ENCODE measurements around the gene RALA.

The RALA gene

GRCh38 chr7:39613577-39613976, 9.8 kb upstream of the RALA start:
- peak; percentile 94 for DNase-seq (ENCODE audit: low read depth)

DNA sequence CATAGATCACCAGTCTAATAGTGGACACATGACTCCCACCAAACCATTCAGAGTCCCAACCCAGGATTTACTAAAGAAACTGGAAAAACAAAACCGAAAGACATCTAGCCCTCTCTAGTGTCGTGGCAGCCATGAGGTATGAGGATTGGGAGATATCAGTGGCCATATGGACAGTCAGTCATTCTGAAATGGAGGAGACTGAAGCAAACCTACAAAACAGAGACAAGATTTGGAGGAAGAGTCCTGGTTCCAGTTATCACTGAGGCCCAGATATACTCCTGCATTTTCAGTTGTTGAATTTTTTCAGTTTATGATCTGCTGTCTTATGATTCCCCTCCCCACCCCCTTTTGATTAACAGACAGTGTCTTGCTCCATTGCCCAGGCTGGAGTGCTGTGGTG, 9.1 kb upstream of the RALA start:
- no peak for DNase-seq (ENCODE audit: low read depth)

- peak; percentile 44 for DNase-seq (ENCODE audit: low read depth)
These were observed 7.9 kb upstream of the RALA start for GRCh38 chr7:39615350-39615975.

DNA sequence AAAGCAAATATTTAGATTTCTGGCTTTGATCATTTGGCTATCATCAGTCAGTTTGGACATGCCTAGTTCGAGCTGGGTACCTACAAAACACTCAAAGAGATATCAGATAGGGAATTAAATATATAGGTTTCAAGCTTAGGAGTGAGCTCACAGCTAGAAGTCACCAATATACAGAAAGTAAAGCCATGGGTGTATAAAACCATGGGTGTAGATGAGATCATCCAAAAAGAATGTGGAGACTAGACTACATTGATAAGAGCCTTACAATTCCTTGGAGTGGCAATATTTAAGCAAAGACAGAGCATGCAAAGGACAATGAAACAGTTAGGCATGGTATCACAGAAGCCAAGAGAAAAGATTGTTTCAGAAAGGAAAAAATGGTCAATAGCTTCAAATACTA, 7.2 kb upstream of the RALA start:
- DNase-seq (ENCODE audit: low read depth), result peak; percentile 80

GRCh38 chr7:39617005-39617404, 6.4 kb upstream of the RALA start:
- DNase-seq (ENCODE audit: low read depth), result peak; percentile 71

GRCh38 chr7:39618868-39619267, 4.5 kb upstream of the RALA start:
- DNase-seq (ENCODE audit: low read depth), result no peak

- DNase-seq (ENCODE audit: low read depth), result peak; percentile 30
These were observed 2.9 kb upstream of the RALA start for GRCh38 chr7:39620486-39620885.

DNA sequence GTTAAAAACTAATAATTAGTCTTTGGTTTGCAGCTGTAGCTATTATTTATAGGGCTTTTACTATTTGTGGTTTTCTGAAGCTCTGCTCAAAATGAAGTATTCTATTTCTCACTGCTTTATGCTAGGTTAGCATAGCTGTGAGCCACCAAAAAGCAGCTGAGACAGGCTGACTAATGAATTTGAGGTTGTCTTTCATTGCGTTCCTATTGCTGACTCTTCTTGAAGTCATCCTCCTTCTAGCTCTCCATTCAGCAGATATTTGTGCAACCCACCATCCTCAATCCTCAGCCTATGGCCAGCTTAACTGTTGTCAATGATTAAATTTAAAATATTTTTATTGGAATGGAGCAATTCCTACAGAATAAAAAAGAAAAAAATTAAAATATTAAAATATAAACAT, 2.1 kb upstream of the RALA start:
- DNase-seq (ENCODE audit: low read depth), result peak; percentile 98

- DNase-seq (ENCODE audit: low read depth), result peak; percentile 80
These were observed 1.5 kb upstream of the RALA start for GRCh38 chr7:39621784-39622411.

DNA sequence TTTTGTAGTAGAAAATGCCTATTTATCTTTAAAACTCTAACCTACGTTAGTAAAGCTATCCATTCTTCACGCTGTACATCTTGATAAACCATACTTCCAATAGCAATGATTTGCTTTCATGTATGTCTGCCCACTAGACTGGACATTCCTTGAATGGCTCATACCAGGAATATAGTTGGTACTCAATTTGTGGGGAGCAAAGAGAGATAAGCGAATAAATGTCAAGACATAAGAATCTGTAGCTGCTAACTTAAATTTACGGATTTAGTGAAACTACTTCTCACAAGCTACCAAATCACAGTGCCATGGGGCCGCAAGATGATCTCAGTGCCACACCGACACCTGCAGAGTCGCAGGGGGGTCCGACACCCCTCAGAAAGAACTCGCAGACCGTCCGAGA, 763 bp upstream of the RALA start:
- no peak for DNase-seq (ENCODE audit: low read depth)

DNA sequence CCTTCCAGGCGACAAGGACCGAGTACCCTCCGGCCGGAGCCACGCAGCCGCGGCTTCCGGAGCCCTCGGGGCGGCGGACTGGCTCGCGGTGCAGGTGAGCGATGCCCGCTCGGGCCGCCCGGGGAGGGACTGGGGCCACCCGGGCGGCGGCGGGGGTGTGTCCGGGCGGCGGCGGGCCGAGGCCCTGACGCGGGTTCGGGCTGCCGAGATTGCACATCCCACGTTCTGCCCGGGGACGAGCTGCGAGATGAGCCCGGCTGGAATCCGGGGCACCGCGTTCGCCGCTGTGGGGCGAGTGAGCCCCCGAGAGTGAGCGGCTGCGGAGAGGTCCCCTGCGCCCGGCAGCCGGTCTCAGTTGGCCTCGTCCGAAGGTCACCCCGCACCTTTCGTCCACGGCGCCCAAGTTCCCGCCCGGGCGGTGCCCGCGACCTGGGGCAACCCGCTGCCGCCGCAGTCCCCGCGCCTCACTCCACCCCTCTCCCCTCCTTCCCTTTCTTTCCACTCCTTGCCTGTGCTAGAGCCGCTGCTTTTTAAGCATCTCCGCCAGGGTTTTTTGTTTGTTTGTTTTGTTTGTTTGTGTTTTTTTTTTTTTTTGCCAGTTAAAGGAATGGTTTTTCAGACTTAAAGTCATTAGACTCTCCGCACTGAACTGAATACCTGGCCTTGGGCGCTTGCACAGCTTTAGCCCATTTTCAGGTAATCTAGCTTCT, 515 bp downstream of the RALA start:
- peak; percentile 39 for DNase-seq (ENCODE audit: low read depth)

GRCh38 chr7:39624442-39624807, 1.1 kb downstream of the RALA start:
- peak; percentile 45 for DNase-seq (ENCODE audit: low read depth)

DNA sequence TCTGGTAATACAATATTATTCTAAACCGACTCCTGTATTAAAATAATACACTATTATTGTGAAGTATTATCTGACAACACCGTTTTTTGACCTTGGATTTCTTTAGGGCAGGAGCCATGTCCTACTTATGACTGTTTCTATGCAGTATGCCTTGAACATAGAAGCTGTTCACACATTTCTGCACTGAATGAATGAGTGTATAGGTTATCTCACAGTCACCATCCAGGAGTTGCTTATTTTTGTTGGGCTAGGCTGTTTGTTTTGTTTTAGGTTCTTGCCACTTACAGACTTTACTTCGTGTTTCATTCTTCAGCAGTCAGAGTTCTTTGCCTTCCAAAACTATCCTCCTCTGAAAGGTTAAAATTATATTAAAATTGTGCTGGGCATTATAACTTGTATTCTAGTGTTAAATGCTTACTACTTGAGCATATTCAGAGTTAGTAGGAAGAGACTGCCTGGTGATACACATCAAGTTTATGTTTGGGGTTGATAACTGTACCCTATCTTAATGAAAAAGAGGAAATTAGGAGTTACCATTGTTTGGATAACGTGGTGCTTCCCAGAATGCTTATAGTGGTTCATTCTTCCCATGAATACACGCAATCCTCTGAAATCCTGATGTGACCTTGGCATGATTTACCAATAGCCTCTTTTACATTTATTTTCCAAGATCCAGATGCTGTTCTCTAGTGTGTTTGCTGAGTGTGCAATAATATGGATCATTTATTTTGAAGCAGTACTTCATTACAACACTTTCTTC, 1.7 kb downstream of the RALA start:
- DNase-seq (ENCODE audit: low read depth), result peak; percentile 59

DNA sequence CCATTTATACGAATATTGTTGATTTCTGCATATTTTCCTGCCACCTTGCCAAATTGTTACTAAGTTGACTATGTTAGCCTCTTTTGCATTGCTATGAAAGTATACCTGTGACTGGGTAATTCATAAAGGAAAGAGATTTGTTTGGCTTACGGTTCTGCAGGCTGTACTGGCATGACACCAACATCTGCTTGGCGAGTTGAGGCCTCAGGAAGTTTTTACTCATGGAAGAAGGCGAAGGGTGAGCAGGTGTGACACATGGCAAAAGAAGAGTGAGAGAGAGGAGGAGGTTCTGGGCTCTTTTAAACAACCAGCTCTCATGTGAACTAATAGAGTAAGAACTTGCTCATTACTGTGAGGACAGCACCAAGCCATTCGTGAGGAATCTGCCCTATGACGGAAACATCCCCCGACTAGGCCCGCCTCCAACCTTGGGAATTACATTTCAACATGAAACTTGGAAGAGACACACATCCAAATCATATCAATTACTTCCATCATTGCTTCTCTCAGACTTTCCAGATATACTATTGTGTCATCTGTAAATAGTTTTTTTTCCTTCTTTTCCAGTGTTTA, 8.4 kb downstream of the RALA start:
- DNase-seq (ENCODE audit: low read depth), result no peak

DNA sequence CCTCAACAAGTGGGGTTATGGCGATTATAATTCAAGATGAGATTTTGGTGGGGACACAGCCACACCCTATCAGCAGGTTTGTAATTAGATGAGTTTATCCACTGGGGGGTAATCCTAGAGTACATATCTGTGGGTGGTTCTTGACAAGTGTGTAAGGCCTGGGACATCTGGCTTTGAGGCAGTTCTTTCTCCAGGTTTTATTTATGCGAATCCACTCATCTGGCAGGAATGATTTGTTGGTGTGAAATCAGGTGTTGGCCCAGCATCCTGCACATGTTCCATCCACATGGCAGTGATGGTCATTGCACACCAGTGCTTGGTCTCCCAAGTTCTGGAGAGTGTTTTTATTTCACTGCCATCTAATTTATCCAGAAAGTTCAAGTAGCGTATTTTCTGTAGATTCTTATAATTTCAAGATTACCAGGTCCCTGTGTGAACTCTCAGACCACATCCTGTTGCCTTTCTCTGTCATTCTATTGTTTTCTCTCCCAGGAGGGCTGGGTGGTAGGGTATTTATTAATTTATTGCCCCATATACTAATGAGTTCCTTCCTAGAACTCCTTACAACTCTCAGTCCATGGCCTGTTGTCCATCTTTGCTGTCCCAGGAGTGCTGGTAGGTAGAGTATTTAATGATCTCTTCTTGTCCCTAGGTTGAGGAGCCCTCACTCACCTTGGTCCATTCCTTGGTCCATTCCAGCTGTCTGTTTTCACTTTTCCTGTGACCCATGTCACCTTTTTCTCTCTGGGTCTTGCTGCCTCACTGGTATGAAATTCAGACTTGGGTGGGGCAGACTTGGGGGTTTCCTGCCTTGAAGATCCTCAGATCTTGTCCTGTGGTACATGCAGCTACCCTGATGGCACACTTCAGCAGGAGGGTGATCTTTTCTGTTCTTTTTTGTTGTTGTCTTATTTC, 10.4 kb downstream of the RALA start:
- no peak for DNase-seq (ENCODE audit: low read depth)

GRCh38 chr7:39634478-39634805, 11.1 kb downstream of the RALA start:
- no peak for DNase-seq (ENCODE audit: low read depth)

GRCh38 chr7:39637400-39637799, 14.0 kb downstream of the RALA start:
- DNase-seq (ENCODE audit: low read depth), result no peak

GRCh38 chr7:39637963-39638485, 14.7 kb downstream of the RALA start:
- DNase-seq (ENCODE audit: low read depth), result no peak

GRCh38 chr7:39642896-39643295, 19.5 kb downstream of the RALA start:
- DNase-seq (ENCODE audit: low read depth), result no peak

- DNase-seq (ENCODE audit: low read depth), result peak; percentile 68
These were observed 20.8 kb downstream of the RALA start for GRCh38 chr7:39644170-39644569.
